Mesendoderm (in vitro differentiated cells): ENCODE results near the gene BBS1.

Experiments used
- DNase-seq: peaks from one replicate; pipeline ENCODE4 v3.0.0; 2013
- H2AK5ac ChIP-seq: 2 replicates; pipeline ENCODE4 v1.6.1; 2013; ENCODE audit warnings: low read length, inconsistent platforms
- H2BK120ac ChIP-seq: 2 replicates; pipeline ENCODE4 v1.6.1; 2013; ENCODE audit warnings: low read depth, mild to moderate bottlenecking, low read length, moderate library complexity, mixed read lengths
- H2BK15ac ChIP-seq: replicated peaks from 2 replicates; pipeline ENCODE4 v1.6.1; 2013; ENCODE audit warnings: low read depth, mild to moderate bottlenecking, moderate library complexity
- H2BK5ac ChIP-seq: 2 replicates; pipeline ENCODE4 v1.6.1; 2013; ENCODE audit warnings: low read length, inconsistent platforms
- H3K18ac ChIP-seq: 2 replicates; pipeline ENCODE4 v1.6.1; 2013; ENCODE audit warnings: mild to moderate bottlenecking, low read length, mixed read lengths
- H3K23ac ChIP-seq: one replicate; pipeline ENCODE4 v1.6.1; 2013; ENCODE audit warnings: low read length
- H3K27ac ChIP-seq: 2 replicates; pipeline ENCODE4 v1.5.1; 2013; ENCODE audit warnings: low read depth, mild to moderate bottlenecking, inconsistent platforms, low read length, moderate library complexity
- H3K27me3 ChIP-seq: 2 replicates; pipeline ENCODE4 v1.6.1; 2013; ENCODE audit warnings: low read length, control low read depth, mild to moderate bottlenecking, inconsistent platforms; ENCODE audit not compliant: insufficient read depth, poor library complexity
- H3K36me3 ChIP-seq: 2 replicates; pipeline ENCODE4 v1.6.1; 2013; ENCODE audit warnings: low read length, inconsistent platforms; ENCODE audit not compliant: control insufficient read depth, insufficient read depth
- H3K4ac ChIP-seq: one replicate; pipeline ENCODE4 v1.6.1; 2013; ENCODE audit warnings: low read depth, mild to moderate bottlenecking, low read length, moderate library complexity
- H3K4me1 ChIP-seq: 2 replicates; pipeline ENCODE4 v1.6.1; 2013; ENCODE audit warnings: low read depth, low read length, inconsistent platforms; ENCODE audit not compliant: control insufficient read depth
- H3K4me2 ChIP-seq: 2 replicates; pipeline ENCODE4 v1.6.1; 2013; ENCODE audit warnings: low read length
- H3K4me3 ChIP-seq: 2 replicates; pipeline ENCODE4 v1.5.1; 2013; ENCODE audit warnings: mild to moderate bottlenecking, low read length
- H3K56ac ChIP-seq: one replicate; pipeline ENCODE4 v1.6.1; 2013; ENCODE audit warnings: low read length
- H3K79me1 ChIP-seq: 2 replicates; pipeline ENCODE4 v1.6.1; 2013; ENCODE audit warnings: low read length, inconsistent platforms
- H3K79me2 ChIP-seq: 2 replicates; pipeline ENCODE4 v1.6.1; 2013; ENCODE audit warnings: mild to moderate bottlenecking, low read length; ENCODE audit not compliant: control insufficient read depth, insufficient read depth
- H3K9ac ChIP-seq: 2 replicates; pipeline ENCODE4 v1.6.1; 2013; ENCODE audit warnings: low read length, inconsistent platforms
- H4K5ac ChIP-seq: one replicate; pipeline ENCODE4 v1.6.1; 2013; ENCODE audit warnings: low read length
- H4K8ac ChIP-seq: one replicate; pipeline ENCODE4 v1.6.1; 2013; ENCODE audit warnings: low read depth, mild to moderate bottlenecking, control low read depth, low read length, moderate library complexity
- WGBS: extraction: QIAGEN DNeasy Blood & Tissue Kit; methylation state at CpG from one replicate; pipeline ENCODE4 v1.1.7; 2013; ENCODE audit warnings: low lambda C conversion rate, missing lambda C conversion rate; ENCODE audit not compliant: insufficient coverage; ENCODE audit errors: extremely low coverage; 5-methylcytosine and 5-hydroxymethylcytosine counted together

Gene BBS1

GRCh38 chr11:66563832-66564231, 53.4 kb downstream of the BBS1 start:
- Histone ChIP-seq H3K9ac (no peak overlapping the region), H3K4me3 (no peak overlapping the region), H3K4me1 (no peaks in the 10 kb centered on the region), H3K79me1 (no peaks in the 10 kb centered on the region), H3K27me3 (no peaks in the 10 kb centered on the region), H3K23ac (no peak overlapping the region), H2BK15ac (no peak overlapping the region), H2AK5ac (no peak overlapping the region), H3K27ac (no peak overlapping the region), H2BK120ac (no peak overlapping the region), H3K18ac (no peak overlapping the region), H3K4me2 (no peak overlapping the region), H3K4ac (no peak overlapping the region), H4K8ac (no peak overlapping the region), H3K36me3 (no peaks in the 10 kb centered on the region), H2BK5ac (no peak overlapping the region), H3K56ac (no peak overlapping the region), H4K5ac (no peak overlapping the region), H3K79me2 (no peaks in the 10 kb centered on the region)
- no CpG with 5 or more reads among the region's 10 CpGs for WGBS
- DNase-seq: no peak

GRCh38 chr11:66564538-66564937, 54.1 kb downstream of the BBS1 start:
- Histone ChIP-seq H3K4me3 (no peak overlapping the region), H3K27me3 (no peaks in the 10 kb centered on the region), H3K23ac (no peak overlapping the region), H2BK15ac (no peak overlapping the region), H3K18ac (no peak overlapping the region), H3K4me1 (no peaks in the 10 kb centered on the region), H3K79me2 (no peaks in the 10 kb centered on the region), H3K56ac (no peak overlapping the region), H4K8ac (no peak overlapping the region), H2BK120ac (no peak overlapping the region), H3K79me1 (no peaks in the 10 kb centered on the region), H3K9ac (no peak overlapping the region), H3K27ac (no peak overlapping the region), H3K4ac (no peak overlapping the region), H4K5ac (no peak overlapping the region), H2BK5ac (no peak overlapping the region), H2AK5ac (no peak overlapping the region), H3K4me2 (no peak overlapping the region), H3K36me3 (no peaks in the 10 kb centered on the region)
- DNase-seq: no peak
- WGBS: no CpG with 5 or more reads among the region's 14 CpGs

DNA sequence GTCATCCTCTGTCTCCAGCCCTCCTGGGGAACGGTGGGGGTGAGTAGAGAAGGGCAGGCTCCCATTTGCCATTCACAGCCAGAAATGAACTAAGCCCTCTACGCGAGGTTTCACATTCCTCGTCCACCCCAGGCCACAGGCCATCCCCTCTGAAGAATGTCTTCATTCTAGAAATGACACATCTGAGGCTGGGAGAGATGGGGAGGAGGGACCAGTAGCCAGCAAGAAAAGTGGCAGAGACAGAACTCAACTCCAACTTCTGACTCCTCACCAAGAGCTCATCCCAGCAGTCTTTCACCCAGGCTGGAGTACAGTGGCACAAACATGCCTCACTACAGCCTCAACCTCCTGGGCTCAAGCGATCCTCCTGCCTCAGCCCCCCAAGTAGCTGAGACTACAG, 54.5 kb downstream of the BBS1 start:
- Histone ChIP-seq H2BK5ac (no peak overlapping the region), H3K27me3 (no peaks in the 10 kb centered on the region), H3K79me1 (no peaks in the 10 kb centered on the region), H3K4me2 (no peak overlapping the region), H2BK120ac (no peak overlapping the region), H3K4ac (no peak overlapping the region), H2AK5ac (no peak overlapping the region), H3K36me3 (no peaks in the 10 kb centered on the region), H2BK15ac (no peak overlapping the region), H3K27ac (no peak overlapping the region), H3K23ac (no peak overlapping the region), H3K4me3 (no peak overlapping the region), H4K5ac (no peak overlapping the region), H3K56ac (no peak overlapping the region), H3K4me1 (no peaks in the 10 kb centered on the region), H4K8ac (no peak overlapping the region), H3K9ac (no peak overlapping the region), H3K79me2 (no peaks in the 10 kb centered on the region), H3K18ac (no peak overlapping the region)
- WGBS: no CpG with 5 or more reads among the region's 5 CpGs
- no peak for DNase-seq

DNA sequence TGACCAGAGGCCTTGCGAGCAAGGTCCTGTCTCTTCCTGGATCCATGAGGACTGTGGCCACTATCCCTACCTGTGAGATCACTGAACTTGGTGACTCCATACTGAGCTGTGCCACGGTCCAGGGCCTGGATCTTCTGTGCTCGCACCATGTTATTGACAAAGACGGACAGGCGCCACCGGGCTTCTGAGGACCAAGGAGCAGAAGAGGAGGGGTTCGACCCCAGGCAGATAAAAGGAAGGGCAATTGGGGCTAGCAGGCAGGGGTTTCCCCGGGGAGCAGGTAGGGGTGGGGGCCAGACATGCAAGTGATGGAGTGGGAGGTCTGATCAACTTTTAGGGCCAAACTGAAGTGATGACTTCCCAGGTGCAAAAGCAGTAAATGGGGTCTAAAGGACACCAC, 55.8 kb downstream of the BBS1 start:
- WGBS: no CpG with 5 or more reads among the region's 8 CpGs

GRCh38 chr11:66567787-66568123, 57.3 kb downstream of the BBS1 start:
- Histone ChIP-seq H3K9ac (no peak overlapping the region), H3K36me3 (no peaks in the 10 kb centered on the region), H3K18ac (no peak overlapping the region), H3K4me1 (peaks cover 7% of the 10 kb centered on the region), H2AK5ac (no peak overlapping the region), H3K79me1 (no peaks in the 10 kb centered on the region), H4K8ac (no peak overlapping the region), H3K27ac (no peak overlapping the region), H3K4ac (no peak overlapping the region), H3K56ac (no peak overlapping the region), H3K27me3 (no peaks in the 10 kb centered on the region), H2BK15ac (no peak overlapping the region), H3K79me2 (no peaks in the 10 kb centered on the region), H3K4me2 (no peak overlapping the region), H2BK120ac (no peak overlapping the region), H4K5ac (no peak overlapping the region), H3K4me3 (no peak overlapping the region), H2BK5ac (no peak overlapping the region), H3K23ac (no peak overlapping the region)
- no CpG with 5 or more reads among the region's 15 CpGs for WGBS
- no peak for DNase-seq

More for the DNA sequence above, 55.8 kb downstream of the BBS1 start:
- no peak overlapping the region for H2AK5ac ChIP-seq
- no peak overlapping the region for H3K4me2 ChIP-seq
- no peaks in the 10 kb centered on the region for H3K79me2 ChIP-seq
- no peaks in the 10 kb centered on the region for H3K27me3 ChIP-seq
- H2BK5ac ChIP-seq: no peak overlapping the region
- no peak overlapping the region for H4K8ac ChIP-seq
- H3K9ac ChIP-seq: no peak overlapping the region
- no peak overlapping the region for H3K4me3 ChIP-seq
- DNase-seq: no peak
- H3K27ac ChIP-seq: no peak overlapping the region
- H2BK15ac ChIP-seq: no peak overlapping the region
- no peaks in the 10 kb centered on the region for H3K36me3 ChIP-seq
- no peak overlapping the region for H2BK120ac ChIP-seq
- no peak overlapping the region for H3K56ac ChIP-seq
- peaks cover 7% of the 10 kb centered on the region for H3K4me1 ChIP-seq
- no peak overlapping the region for H4K5ac ChIP-seq
- H3K4ac ChIP-seq: no peak overlapping the region
- H3K18ac ChIP-seq: no peak overlapping the region
- H3K79me1 ChIP-seq: no peaks in the 10 kb centered on the region
- no peak overlapping the region for H3K23ac ChIP-seq

- Histone ChIP-seq H2AK5ac (peak within 1 kb of the TSS; percentile 37), H2BK120ac (no peak within 1 kb of the TSS), H3K27ac (no peak within 1 kb of the TSS), H3K27me3 (no peaks in the 10 kb centered on the region), H3K36me3 (no peaks in the 10 kb centered on the region), H3K4ac (no peak within 1 kb of the TSS), H3K79me1 (no peaks in the 10 kb centered on the region), H2BK5ac (peak within 1 kb of the TSS; percentile 5), H3K23ac (no peak within 1 kb of the TSS), H3K9ac (no peak within 1 kb of the TSS), H3K18ac (no peak within 1 kb of the TSS), H3K4me1 (peaks cover 7% of the 10 kb centered on the region), H4K5ac (no peak within 1 kb of the TSS), H3K4me2 (no peak within 1 kb of the TSS), H4K8ac (no peak within 1 kb of the TSS), H3K56ac (peak within 1 kb of the TSS; percentile 47), H2BK15ac (no peak within 1 kb of the TSS), H3K4me3 (no peak within 1 kb of the TSS), H3K79me2 (no peaks in the 10 kb centered on the region)
- no peak for DNase-seq
- WGBS: no CpG with 5 or more reads among the region's 77 CpGs
Measured at GRCh38 chr11:66568124-66568916, 57.9 kb downstream of the BBS1 start, which contains the start of gene CTSF. TSS of gene CTSF (minus strand) at chr11:66568606. CDS start at chr11:66568486, 120 bp downstream.
